ENCODE data around the gene TFDP3. TPM values are rescaled to one million over a fixed set of nuclear protein-coding genes. Genes with fewer than 3 reads are reported as not detected.

TFDP3 gene
- polyA plus RNA-seq, 1 experiment = not detected

DNA sequence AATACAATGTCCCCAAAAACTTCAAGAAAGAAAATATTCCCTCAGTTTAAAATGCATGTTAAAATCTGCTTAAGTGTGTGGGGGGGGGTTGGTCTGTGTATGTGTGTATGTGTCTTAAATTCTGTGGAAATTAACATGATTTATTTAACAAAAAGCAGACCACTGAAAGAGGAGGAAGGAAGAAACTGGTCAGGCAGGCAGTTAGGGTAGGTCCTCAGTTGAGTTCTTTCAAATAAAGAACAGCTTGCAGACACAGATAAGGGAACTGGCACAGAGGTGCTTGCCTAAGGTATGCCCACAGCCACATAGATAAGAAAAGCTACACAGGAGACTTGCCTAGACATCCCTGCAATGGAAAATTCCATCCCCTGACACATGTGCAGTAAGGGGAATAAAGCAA, 28.8 kb upstream of the TFDP3 start:
- POLR2A ChIA-PET = no interaction called here
- no peaks in the 10 kb centered on the region; the same call in 1 of the 2 replicates for H3K9me3 ChIP-seq (ENCODE audit: control insufficient read depth, insufficient read depth, low read length)
- no peak for DNase-seq (ENCODE audit: low read depth, low spot score)
- no peak overlapping the region for H3K4me3 ChIP-seq (ENCODE audit: low read depth, low read length)
- TF ChIP-seq, protein P1, sequence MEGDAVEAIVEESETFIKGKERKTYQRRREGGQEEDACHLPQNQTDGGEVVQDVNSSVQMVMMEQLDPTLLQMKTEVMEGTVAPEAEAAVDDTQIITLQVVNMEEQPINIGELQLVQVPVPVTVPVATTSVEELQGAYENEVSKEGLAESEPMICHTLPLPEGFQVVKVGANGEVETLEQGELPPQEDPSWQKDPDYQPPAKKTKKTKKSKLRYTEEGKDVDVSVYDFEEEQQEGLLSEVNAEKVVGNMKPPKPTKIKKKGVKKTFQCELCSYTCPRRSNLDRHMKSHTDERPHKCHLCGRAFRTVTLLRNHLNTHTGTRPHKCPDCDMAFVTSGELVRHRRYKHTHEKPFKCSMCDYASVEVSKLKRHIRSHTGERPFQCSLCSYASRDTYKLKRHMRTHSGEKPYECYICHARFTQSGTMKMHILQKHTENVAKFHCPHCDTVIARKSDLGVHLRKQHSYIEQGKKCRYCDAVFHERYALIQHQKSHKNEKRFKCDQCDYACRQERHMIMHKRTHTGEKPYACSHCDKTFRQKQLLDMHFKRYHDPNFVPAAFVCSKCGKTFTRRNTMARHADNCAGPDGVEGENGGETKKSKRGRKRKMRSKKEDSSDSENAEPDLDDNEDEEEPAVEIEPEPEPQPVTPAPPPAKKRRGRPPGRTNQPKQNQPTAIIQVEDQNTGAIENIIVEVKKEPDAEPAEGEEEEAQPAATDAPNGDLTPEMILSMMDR (IDR thresholded peaks at IDR 0.05; ENCODE audit: low read depth, low read length) = no peak
- CTCF ChIA-PET = no interaction called here
- no peaks in the 10 kb centered on the region for H3K27me3 ChIP-seq (ENCODE audit: control insufficient read depth, insufficient read depth, low read length)
- H3K27ac ChIP-seq (ENCODE audit: low read depth, low read length) = no peak overlapping the region

DNA sequence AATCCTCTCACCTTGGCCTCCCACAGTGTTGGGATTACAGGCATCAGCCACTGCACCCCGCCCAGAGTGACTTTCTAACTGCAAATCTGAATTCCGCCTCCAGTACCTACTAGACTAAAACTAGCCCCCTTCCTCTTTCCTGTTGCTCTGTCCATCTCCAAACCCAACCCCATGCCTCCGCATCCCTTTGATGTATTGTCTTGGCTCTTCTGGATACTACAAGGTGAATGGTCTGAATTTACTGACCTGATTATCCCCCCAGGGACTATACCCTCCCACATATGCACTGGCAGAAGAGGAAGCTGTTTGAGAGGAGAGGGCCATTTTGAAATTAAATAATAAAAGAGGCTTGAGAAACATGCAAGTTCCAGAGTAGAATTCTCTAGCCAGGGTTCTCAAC, 17.7 kb upstream of the TFDP3 start:
- Histone ChIP-seq H3K27me3 (ENCODE audit: control insufficient read depth, insufficient read depth, low read length) (no peaks in the 10 kb centered on the region), H3K27ac (ENCODE audit: low read depth, low read length) (no peak overlapping the region), H3K9me3 (ENCODE audit: control insufficient read depth, insufficient read depth, low read length) (no peaks in the 10 kb centered on the region), H3K4me3 (ENCODE audit: low read depth, low read length) (no peak overlapping the region)
- ChIA-PET POLR2A (no interaction called here), CTCF (interaction anchor here (0.6 kb wide), 1 partner anchor 463 kb away, joined by 3 read pairs; no protein-coding TSS in a partner anchor)
- TF ChIP-seq, protein P1 (IDR thresholded peaks at IDR 0.05; ENCODE audit: low read depth, low read length) = no peak
- DNase-seq (ENCODE audit: low read depth, low spot score) = no peak

DNA sequence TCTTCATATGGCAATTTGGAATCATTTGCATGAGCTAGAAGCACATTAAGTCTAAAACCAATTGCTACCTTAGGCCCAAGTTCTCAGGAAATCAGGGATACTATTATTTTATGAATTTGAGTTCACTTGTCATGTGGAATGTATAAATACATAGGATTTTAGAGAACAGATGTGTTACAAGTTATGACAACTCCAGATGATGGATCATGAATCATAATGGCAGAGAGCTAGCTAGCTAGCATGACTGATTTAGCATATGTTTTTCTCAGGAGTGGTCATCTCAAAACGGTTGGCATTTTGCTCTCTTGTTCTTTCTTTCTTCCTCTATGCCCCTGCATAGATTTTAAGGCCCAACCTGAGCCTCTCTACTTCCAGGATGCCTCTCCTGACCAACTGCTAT, 14.2 kb upstream of the TFDP3 start:
- ChIA-PET POLR2A (no interaction called here), CTCF (no interaction called here)
- no peaks in the 10 kb centered on the region for H3K27me3 ChIP-seq (ENCODE audit: control insufficient read depth, insufficient read depth, low read length)
- no peak overlapping the region for H3K27ac ChIP-seq (ENCODE audit: low read depth, low read length)
- TF ChIP-seq, protein P1 (IDR thresholded peaks at IDR 0.05; ENCODE audit: low read depth, low read length) = no peak
- H3K4me3 ChIP-seq (ENCODE audit: low read depth, low read length) = no peak overlapping the region
- no peak for DNase-seq (ENCODE audit: low read depth, low spot score)
- H3K9me3 ChIP-seq (ENCODE audit: control insufficient read depth, insufficient read depth, low read length) = no peaks in the 10 kb centered on the region

DNA sequence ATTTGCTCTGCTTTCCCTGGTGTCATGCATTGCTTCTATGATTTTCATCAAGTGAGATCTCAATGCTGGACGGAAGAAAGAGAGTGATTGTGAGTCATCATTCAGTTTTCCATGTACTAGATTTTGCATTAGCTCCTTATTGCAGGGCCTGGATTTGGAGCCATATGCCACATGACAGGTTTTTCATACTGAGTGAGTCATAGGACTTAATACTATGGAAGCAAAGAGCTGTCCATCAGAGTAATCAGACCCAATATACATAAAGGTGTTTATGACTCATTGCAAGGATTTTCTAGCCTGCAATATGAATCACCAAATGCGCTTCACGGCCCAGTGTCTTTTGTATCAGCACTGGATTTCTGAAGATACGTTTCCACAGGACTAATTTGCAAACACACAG, 11.2 kb upstream of the TFDP3 start:
- Histone ChIP-seq H3K27me3 (ENCODE audit: control insufficient read depth, insufficient read depth, low read length) (no peaks in the 10 kb centered on the region), H3K27ac (ENCODE audit: low read depth, low read length) (no peak overlapping the region), H3K9me3 (ENCODE audit: control insufficient read depth, insufficient read depth, low read length) (no peaks in the 10 kb centered on the region), H3K4me3 (ENCODE audit: low read depth, low read length) (no peak overlapping the region)
- ChIA-PET CTCF (no interaction called here), POLR2A (no interaction called here)
- no peak for DNase-seq (ENCODE audit: low read depth, low spot score)
- TF ChIP-seq, protein P1 (IDR thresholded peaks at IDR 0.05; ENCODE audit: low read depth, low read length) = no peak

DNA sequence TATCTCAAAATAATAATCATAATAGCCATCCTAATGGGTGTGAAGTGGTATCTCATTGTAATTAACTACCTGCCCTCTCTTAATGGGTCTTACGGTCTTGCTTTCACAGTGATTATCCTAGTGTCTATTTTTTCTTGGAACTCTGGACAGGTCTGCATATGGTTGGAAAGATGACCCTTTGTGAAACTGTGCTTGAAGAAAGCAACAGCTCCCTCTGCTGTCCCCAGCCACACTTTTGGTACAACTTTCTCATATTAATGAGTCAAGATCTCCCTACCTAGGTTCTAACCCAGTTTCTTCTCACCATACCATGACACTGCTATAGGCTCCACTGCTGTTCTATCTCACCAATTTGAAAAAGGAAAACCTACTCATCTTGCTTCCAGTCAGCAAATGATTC, 2.4 kb downstream of the TFDP3 start:
- Histone ChIP-seq H3K27me3 (ENCODE audit: control insufficient read depth, insufficient read depth, low read length) (no peaks in the 10 kb centered on the region), H3K9me3 (ENCODE audit: control insufficient read depth, insufficient read depth, low read length) (peaks cover 10% of the 10 kb centered on the region; the same call in 1 of the 2 replicates), H3K4me3 (ENCODE audit: low read depth, low read length) (no peak overlapping the region), H3K27ac (ENCODE audit: low read depth, low read length) (no peak overlapping the region)
- ChIA-PET CTCF (interaction anchor here (0.7 kb wide), 1 partner anchor 233 kb away, joined by 3 read pairs; no protein-coding TSS in a partner anchor), POLR2A (no interaction called here)
- TF ChIP-seq, protein P1 (IDR thresholded peaks at IDR 0.05; ENCODE audit: low read depth, low read length) = no peak
- DNase-seq (ENCODE audit: low read depth, low spot score) = no peak

Data from AG04450 (cell line).